Aorta (tissue), 5 donors: Measurements from ENCODE around the gene SEZ6L. TPM values are rescaled to one million over a fixed set of nuclear protein-coding genes. Genes with fewer than 3 reads are reported as not detected.

Experiments
- ATAC-seq: fragments of 200-7000 bp; cut with Tn5 transposase; one replicate; pipeline ENCODE4 v1.9.1; 2022; ENCODE audit warnings: moderate library complexity; ENCODE audit not compliant: low FRiP score
- DNase-seq, 2 donors: peaks; one replicate each; pipeline ENCODE4 v3.0.0-alpha.2; 2020
- H3K27ac ChIP-seq, 2 donors: one replicate each; pipeline ENCODE4 v1.5.1; 2013; ENCODE audit warnings: low read length in 2 of 2, mild to moderate bottlenecking in 2 of 2, moderate library complexity in 2 of 2, control low read depth in 1 of 2, inconsistent platforms in 1 of 2, low read depth in 1 of 2
- H3K27me3 ChIP-seq, 2 donors: one replicate each; pipeline ENCODE4 v1.6.1; 2013; ENCODE audit warnings: control low read depth in 1 of 2, low read length in 1 of 2, mild to moderate bottlenecking in 1 of 2, moderate library complexity in 1 of 2; ENCODE audit not compliant: insufficient read depth in 2 of 2, control insufficient read depth in 1 of 2
- H3K36me3 ChIP-seq, 2 donors: one replicate each; pipeline ENCODE4 v1.6.1; 2013; ENCODE audit warnings: control low read depth in 1 of 2, low read length in 1 of 2, mild to moderate bottlenecking in 1 of 2; ENCODE audit not compliant: insufficient read depth in 2 of 2, control insufficient read depth in 1 of 2
- H3K4me1 ChIP-seq, 2 donors: one replicate each; pipeline ENCODE4 v1.6.1; 2013; ENCODE audit warnings: low read length in 2 of 2, control low read depth in 1 of 2, mild to moderate bottlenecking in 1 of 2, moderate library complexity in 1 of 2; ENCODE audit not compliant: insufficient read depth in 2 of 2, control insufficient read depth in 1 of 2
- H3K4me3 ChIP-seq, 2 donors: one replicate each; pipeline ENCODE4 v1.5.1; 2013; ENCODE audit warnings: low read length in 2 of 2, control low read depth in 1 of 2, mild to moderate bottlenecking in 1 of 2
- H3K9me3 ChIP-seq: one replicate; pipeline ENCODE4 v1.6.1; 2013; ENCODE audit warnings: mild to moderate bottlenecking, low read length; ENCODE audit not compliant: control insufficient read depth
- WGBS, 2 donors: extraction: QIAGEN DNeasy Blood & Tissue Kit; methylation state at CpG; one replicate each; pipeline ENCODE4 v1.1.7; 2013; 5-methylcytosine and 5-hydroxymethylcytosine counted together
- intact Hi-C, 2 donors: fragments of 100-400 bp; cut with DNase I; formaldehyde crosslinking; loops; one replicate each; pipeline versions ENCODE4 v1.14.2 to v1.15.0; 2022
- polyA plus RNA-seq, 2 donors: library from polyadenylated mRNA; stranded (reverse); fragments of 200-250 nt; gene quantifications; one replicate each; pipeline ENCODE4 v1.2.3, GENCODE V29; 2013
- total RNA-seq, 2 donors: library from RNA; stranded (reverse); fragmentation: NEBNext Ultra II Directional; extraction: Animal tissue kit (Norgen Biotek cat#: 25700); gene quantifications; one replicate each; pipeline ENCODE4 v1.2.1, GENCODE V29; 2021
- donor health status: healthy with polysubstance abuse.
- donor health status: Bipolar disorder and iron deficiency.
- donor health status: DM: no; HTN: no; CAD: no.
- donor health status: DM: no; HTN: no; CAD: no.
- donor health status: DM: yes; HTN: yes; CAD: no.

SEZ6L gene
- total and polyA plus RNA-seq, 4 donors: 0.18 TPM; not detected in 3

- DNase-seq (no peak), ATAC-seq (no peak)
- Histone ChIP-seq H3K9me3 (no peaks in the 10 kb centered on the region), H3K4me1 (no peaks in the 10 kb centered on the region), H3K27ac (no peak overlapping the region), H3K4me3 (no peak overlapping the region), H3K27me3 (peaks cover 0 to 7% of the 10 kb centered on the region in 2 donors), H3K36me3 (no peaks in the 10 kb centered on the region)
- 87% methylated on average over 4 of the region's 4 CpGs for WGBS, 2 donors
- intact Hi-C loops: no loop called here
Observed at GRCh38 chr22:26414347-26414746, 245.1 kb downstream of the SEZ6L start.

GRCh38 chr22:26416256-26416655 lies 247.0 kb downstream of the SEZ6L start:
- Histone ChIP-seq H3K4me3 (no peak overlapping the region), H3K4me1 (no peaks in the 10 kb centered on the region), H3K36me3 (no peaks in the 10 kb centered on the region), H3K27me3 (peaks cover 0 to 4% of the 10 kb centered on the region in 2 donors), H3K9me3 (no peaks in the 10 kb centered on the region), H3K27ac (no peak overlapping the region)
- no peak for ATAC-seq
- no peak for DNase-seq
- WGBS, 2 donors: 65% methylated on average over 4 of the region's 4 CpGs
- intact Hi-C loops: no loop called here

GRCh38 chr22:26416670-26417276 lies 247.5 kb downstream of the SEZ6L start:
- H3K9me3 ChIP-seq: no peaks in the 10 kb centered on the region
- intact Hi-C loops: no loop called here
- H3K4me1 ChIP-seq: no peaks in the 10 kb centered on the region
- 26 to 28% methylated on average over 9 of the region's 9 CpGs for WGBS, 2 donors
- no peak overlapping the region for H3K4me3 ChIP-seq
- H3K27me3 ChIP-seq: peaks cover 0 to 3% of the 10 kb centered on the region in 2 donors
- ATAC-seq (no peak), DNase-seq (no peak)
- no peak overlapping the region for H3K27ac ChIP-seq
- no peaks in the 10 kb centered on the region for H3K36me3 ChIP-seq

- ATAC-seq (no peak), DNase-seq (no peak)
- Histone ChIP-seq H3K27me3 (peaks cover 0 to 2% of the 10 kb centered on the region in 2 donors), H3K27ac (no peak overlapping the region), H3K9me3 (no peaks in the 10 kb centered on the region), H3K36me3 (no peaks in the 10 kb centered on the region), H3K4me1 (no peaks in the 10 kb centered on the region), H3K4me3 (no peak overlapping the region)
- intact Hi-C loops: no loop called here
- whole genome bisulfite sequencing, 2 donors: 74 to 78% methylated on average over 3 of the region's 3 CpGs
Observed at GRCh38 chr22:26417406-26417805, 248.1 kb downstream of the SEZ6L start.

- 16 to 24% methylated on average over 3 of the region's 3 CpGs for WGBS, 2 donors
- no peak for ATAC-seq
- Histone ChIP-seq H3K4me3 (no peak overlapping the region), H3K9me3 (peaks cover 2% of the 10 kb centered on the region), H3K4me1 (no peaks in the 10 kb centered on the region), H3K36me3 (no peaks in the 10 kb centered on the region), H3K27ac (no peak overlapping the region), H3K27me3 (peaks cover 0 to 2% of the 10 kb centered on the region in 2 donors)
- intact Hi-C loops: no loop called here
- DNase-seq: no peak
Observed at GRCh38 chr22:26418620-26419019, 249.4 kb downstream of the SEZ6L start.

GRCh38 chr22:26426924-26427323 lies 257.7 kb downstream of the SEZ6L start:
- no peaks in the 10 kb centered on the region for H3K4me1 ChIP-seq
- intact Hi-C loops: no loop called here
- H3K27ac ChIP-seq: no peak overlapping the region
- ATAC-seq: no peak
- H3K4me3 ChIP-seq: no peak overlapping the region
- no peak for DNase-seq
- H3K36me3 ChIP-seq: no peaks in the 10 kb centered on the region
- no peaks in the 10 kb centered on the region for H3K27me3 ChIP-seq
- peaks cover 2% of the 10 kb centered on the region for H3K9me3 ChIP-seq

- Histone ChIP-seq H3K4me3 (peak within 1 kb of the TSS; percentile 81), H3K9me3 (no peaks in the 10 kb centered on the region), H3K27ac (peak within 1 kb of the TSS in 1 of 2 donors; percentile 11), H3K27me3 (no peaks in the 10 kb centered on the region), H3K4me1 (no peaks in the 10 kb centered on the region), H3K36me3 (no peaks in the 10 kb centered on the region)
- intact Hi-C loops: no loop called here
- peak; percentile 69 to 83 for DNase-seq
- WGBS, 2 donors: 1% methylated on average over 55 to 96 of the region's 96 CpGs
- peak; percentile 73 for ATAC-seq
Observed at GRCh38 chr22:26428515-26429457, 259.5 kb downstream of the SEZ6L start, which contains the start of gene ASPHD2. ASPHD2 (plus strand) TSS chr22:26429260; CDS start chr22:26433616, 4,356 bp downstream.

GRCh38 chr22:26429458-26430286 lies 260.4 kb downstream of the SEZ6L start:
- Histone ChIP-seq H3K4me3 (peak overlapping the region; percentile 81), H3K27ac (no peak overlapping the region)
- peak in 1 of 2 donors; percentile 78 for DNase-seq

More at GRCh38 chr22:26429458-26430286, 260.4 kb downstream of the SEZ6L start:
- H3K36me3 ChIP-seq: no peaks in the 10 kb centered on the region
- WGBS, 2 donors: 7 to 15% methylated on average over 20 to 50 of the region's 50 CpGs
- no peaks in the 10 kb centered on the region for H3K27me3 ChIP-seq
- no peaks in the 10 kb centered on the region for H3K9me3 ChIP-seq
- no peaks in the 10 kb centered on the region for H3K4me1 ChIP-seq
- no peak for ATAC-seq
- intact Hi-C loops: no loop called here
